WTC11 (cell line): ENCODE results near the gene WDR3. TPM values are rescaled to one million over a fixed set of nuclear protein-coding genes. Genes with fewer than 3 reads are reported as not detected.

Experiments used
- ATAC-seq: fragments of 200-7000 bp; cut with Tn5 transposase; 2 replicates; pipeline ENCODE4 v1.10.0; 2021; ENCODE audit warnings: mild to moderate bottlenecking, moderate library complexity
- CTCF ChIA-PET: fragments of 300-600 bp; sonication (Branson Sonifier 250); formaldehyde crosslinking; loops from one replicate; lab custom pipeline; 2021; ENCODE audit warnings: antibody characterized with exemption; lab: Charles Lee
- POLR2A ChIA-PET: fragments of 350-600 bp; sonication (Branson Sonifier 250); formaldehyde crosslinking; loops from one replicate; lab custom pipeline; 2021; ENCODE audit warnings: antibody characterized with exemption; lab: Charles Lee
- DNase-seq: peaks from one replicate; pipeline ENCODE4 v3.0.0; 2021; ENCODE audit warnings: low spot score
- H3K27ac Mint-ChIP-seq: 2 replicates; pipeline ENCODE4 v1.8.0; 2021; ENCODE audit warnings: mixed read lengths
- H3K27me3 Mint-ChIP-seq: 2 replicates; pipeline ENCODE4 v1.8.0; 2021; ENCODE audit warnings: low read depth, mild to moderate bottlenecking, moderate library complexity, mixed read lengths
- H3K36me3 Mint-ChIP-seq: 2 replicates; pipeline ENCODE4 v1.8.0; 2021; ENCODE audit warnings: mixed read lengths
- H3K4me1 Mint-ChIP-seq: 2 replicates; pipeline ENCODE4 v1.8.0; 2022; ENCODE audit warnings: mixed read lengths
- H3K4me3 Mint-ChIP-seq: 2 replicates; pipeline ENCODE4 v1.8.0; 2021; ENCODE audit warnings: mild to moderate bottlenecking, moderate library complexity, mixed read lengths
- H3K9me3 Mint-ChIP-seq: 2 replicates; pipeline ENCODE4 v1.8.0; 2021; ENCODE audit warnings: mixed read lengths
- CREM ChIP-seq: sonication (generic); formaldehyde crosslinking; IDR thresholded peaks from 2 replicates; pipeline ENCODE4 v1.8.1; 2022; ENCODE audit warnings: mild to moderate bottlenecking, missing genetic modification reagents, moderate library complexity
- E2F1 ChIP-seq: sonication (generic); formaldehyde crosslinking; IDR thresholded peaks from 2 replicates; pipeline ENCODE4 v1.8.0; 2022; ENCODE audit warnings: mild to moderate bottlenecking, missing genetic modification reagents
- ELF4 ChIP-seq: sonication (generic); formaldehyde crosslinking; IDR thresholded peaks from 2 replicates; pipeline ENCODE4 v1.8.1; 2022; ENCODE audit warnings: low read depth, mild to moderate bottlenecking, moderate library complexity, missing genetic modification reagents
- ETV6 ChIP-seq: sonication (generic); formaldehyde crosslinking; IDR thresholded peaks from 2 replicates; pipeline ENCODE4 v1.8.1; 2022; ENCODE audit warnings: mild to moderate bottlenecking, missing genetic modification reagents
- GRHL2 ChIP-seq: fragments of 250-450 bp; sonication (Bioruptor Pico); IDR thresholded peaks from 2 replicates; pipeline ENCODE4 v1.8.0; 2022; ENCODE audit warnings: mild to moderate bottlenecking, moderate library complexity; ENCODE audit not compliant: insufficient replicate concordance, severe bottlenecking
- GTF2I ChIP-seq: fragments of 250-450 bp; sonication (Bioruptor Pico); conservative IDR thresholded peaks from 2 replicates; pipeline ENCODE4 v1.4.0; 2021; ENCODE audit warnings: mild to moderate bottlenecking
- HMGA2 ChIP-seq: fragments of 250-450 bp; sonication (Bioruptor Pico); IDR thresholded peaks from 2 replicates; pipeline ENCODE4 v1.4.0; 2021; ENCODE audit warnings: mild to moderate bottlenecking, moderate library complexity
- HMGXB4 ChIP-seq: sonication (generic); formaldehyde crosslinking; IDR thresholded peaks from 2 replicates; pipeline ENCODE4 v1.8.1; 2023; ENCODE audit warnings: mild to moderate bottlenecking, moderate library complexity, missing genetic modification reagents
- KAT7 ChIP-seq: sonication (generic); formaldehyde crosslinking; IDR thresholded peaks from 2 replicates; pipeline ENCODE4 v1.8.1; 2023; ENCODE audit warnings: missing genetic modification reagents, mild to moderate bottlenecking, borderline replicate concordance
- NR2C2 ChIP-seq: sonication (generic); formaldehyde crosslinking; IDR thresholded peaks from 2 replicates; pipeline ENCODE4 v1.8.0; 2022; ENCODE audit warnings: mild to moderate bottlenecking, missing genetic modification reagents
- SMAD3 ChIP-seq: sonication (generic); formaldehyde crosslinking; IDR thresholded peaks from 2 replicates; pipeline ENCODE4 v1.8.0; 2022; ENCODE audit warnings: missing genetic modification reagents, mild to moderate bottlenecking, borderline replicate concordance
- TCF7 ChIP-seq: sonication (generic); formaldehyde crosslinking; IDR thresholded peaks from 2 replicates; pipeline ENCODE4 v1.8.0; 2022; ENCODE audit warnings: mild to moderate bottlenecking, low read depth, missing genetic modification reagents, moderate library complexity
- TEAD1 ChIP-seq: sonication (generic); formaldehyde crosslinking; IDR thresholded peaks from 2 replicates; pipeline ENCODE4 v1.8.0; 2022; ENCODE audit warnings: mild to moderate bottlenecking, missing genetic modification reagents
- TP53 ChIP-seq: sonication (generic); formaldehyde crosslinking; IDR thresholded peaks from 2 replicates; pipeline ENCODE4 v1.8.1; 2023; ENCODE audit warnings: mild to moderate bottlenecking, missing genetic modification reagents
- ZBTB21 ChIP-seq: sonication (generic); formaldehyde crosslinking; IDR thresholded peaks from 2 replicates; pipeline ENCODE4 v1.8.1; 2023; ENCODE audit warnings: mild to moderate bottlenecking, missing genetic modification reagents, borderline replicate concordance
- ZNF121 ChIP-seq: sonication (generic); formaldehyde crosslinking; IDR thresholded peaks from 2 replicates; pipeline ENCODE4 v1.8.0; 2023; ENCODE audit warnings: missing genetic modification reagents
- ZNF219 ChIP-seq: sonication (generic); formaldehyde crosslinking; IDR thresholded peaks from 2 replicates; pipeline ENCODE4 v1.8.0; 2023; ENCODE audit warnings: missing genetic modification reagents, mild to moderate bottlenecking, borderline replicate concordance
- ZNF232 ChIP-seq: sonication (generic); formaldehyde crosslinking; IDR thresholded peaks from 2 replicates; pipeline ENCODE4 v1.8.0; 2022; ENCODE audit warnings: mild to moderate bottlenecking, missing genetic modification reagents
- total RNA-seq: library from RNA; stranded (reverse); gene quantifications from 3 replicates; pipeline ENCODE4 v1.2.3, GENCODE V29; 2021
- TF ChIP-seq, protein P1 (sequence below): sonication (generic); formaldehyde crosslinking; IDR thresholded peaks from 2 replicates; pipeline ENCODE4 v1.8.0; 2022; ENCODE audit warnings: missing genetic modification reagents
- TF ChIP-seq, protein P2 (sequence below): sonication (generic); formaldehyde crosslinking; IDR thresholded peaks from 2 replicates; pipeline ENCODE4 v1.8.0; 2022; ENCODE audit warnings: mild to moderate bottlenecking, missing genetic modification reagents
- TF ChIP-seq, protein P3 (sequence below): sonication (generic); formaldehyde crosslinking; IDR thresholded peaks from 2 replicates; pipeline ENCODE4 v1.8.1; 2023; ENCODE audit warnings: mild to moderate bottlenecking, missing genetic modification reagents, borderline replicate concordance
- TF ChIP-seq, protein P4 (sequence below): fragments of 250-450 bp; sonication (Bioruptor Pico); IDR thresholded peaks from 2 replicates; pipeline ENCODE4 v2.1.2; 2022; ENCODE audit warnings: mild to moderate bottlenecking, moderate library complexity

Gene WDR3
- total RNA-seq, 1 experiment from 2014 or later = 50.0 TPM

DNA sequence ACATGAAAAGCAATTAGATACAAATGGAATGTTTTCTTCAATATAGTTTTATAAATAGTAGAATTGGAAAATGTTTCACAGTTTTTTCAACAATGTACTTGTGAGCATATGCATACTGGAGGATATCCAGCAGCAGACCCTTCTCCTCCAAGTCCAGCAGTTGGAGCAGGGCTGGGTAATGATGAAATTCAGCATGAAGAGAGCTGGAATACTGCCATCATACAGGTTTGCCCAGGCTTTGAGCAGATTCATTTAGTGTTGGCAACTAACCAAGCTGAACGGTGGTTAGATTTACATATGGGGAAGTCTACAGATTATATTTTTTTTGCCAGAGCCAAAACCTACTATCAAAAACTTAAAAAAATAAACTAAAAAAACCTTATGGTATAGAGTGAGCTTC is 38.3 kb downstream of the WDR3 start:
- ATAC-seq (no peak), DNase-seq (no peak)
- ChIA-PET CTCF (no interaction called here), POLR2A (interaction anchor here (0.6 kb wide), 1 partner anchor 1770 kb away, joined by 4 read pairs; no protein-coding TSS in a partner anchor)
- Mint-ChIP-seq H3K9me3 (no peaks in the 10 kb centered on the region), H3K27me3 (no peaks in the 10 kb centered on the region), H3K36me3 (no peaks in the 10 kb centered on the region), H3K27ac (peak overlapping the region; percentile 69; the same call in 1 of the 2 replicates), H3K4me1 (peaks cover 19% of the 10 kb centered on the region), H3K4me3 (no peak overlapping the region)
- TF ChIP-seq TCF7 (no peak), TP53 (CRISPR knock-in tag) (no peak), ZNF232 (CRISPR knock-in tag) (no peak), SMAD3 (CRISPR knock-in tag) (no peak), HMGA2 (CRISPR knock-in tag) (no peak), ETV6 (CRISPR knock-in tag) (no peak), ZNF219 (CRISPR knock-in tag) (no peak), ZBTB21 (CRISPR knock-in tag) (no peak), GRHL2 (CRISPR knock-in tag) (no peak), CREM (CRISPR knock-in tag) (no peak), E2F1 (CRISPR knock-in tag) (no peak), GTF2I (CRISPR knock-in tag) (no peak), ELF4 (CRISPR knock-in tag) (no peak)
- TF ChIP-seq, protein P1, sequence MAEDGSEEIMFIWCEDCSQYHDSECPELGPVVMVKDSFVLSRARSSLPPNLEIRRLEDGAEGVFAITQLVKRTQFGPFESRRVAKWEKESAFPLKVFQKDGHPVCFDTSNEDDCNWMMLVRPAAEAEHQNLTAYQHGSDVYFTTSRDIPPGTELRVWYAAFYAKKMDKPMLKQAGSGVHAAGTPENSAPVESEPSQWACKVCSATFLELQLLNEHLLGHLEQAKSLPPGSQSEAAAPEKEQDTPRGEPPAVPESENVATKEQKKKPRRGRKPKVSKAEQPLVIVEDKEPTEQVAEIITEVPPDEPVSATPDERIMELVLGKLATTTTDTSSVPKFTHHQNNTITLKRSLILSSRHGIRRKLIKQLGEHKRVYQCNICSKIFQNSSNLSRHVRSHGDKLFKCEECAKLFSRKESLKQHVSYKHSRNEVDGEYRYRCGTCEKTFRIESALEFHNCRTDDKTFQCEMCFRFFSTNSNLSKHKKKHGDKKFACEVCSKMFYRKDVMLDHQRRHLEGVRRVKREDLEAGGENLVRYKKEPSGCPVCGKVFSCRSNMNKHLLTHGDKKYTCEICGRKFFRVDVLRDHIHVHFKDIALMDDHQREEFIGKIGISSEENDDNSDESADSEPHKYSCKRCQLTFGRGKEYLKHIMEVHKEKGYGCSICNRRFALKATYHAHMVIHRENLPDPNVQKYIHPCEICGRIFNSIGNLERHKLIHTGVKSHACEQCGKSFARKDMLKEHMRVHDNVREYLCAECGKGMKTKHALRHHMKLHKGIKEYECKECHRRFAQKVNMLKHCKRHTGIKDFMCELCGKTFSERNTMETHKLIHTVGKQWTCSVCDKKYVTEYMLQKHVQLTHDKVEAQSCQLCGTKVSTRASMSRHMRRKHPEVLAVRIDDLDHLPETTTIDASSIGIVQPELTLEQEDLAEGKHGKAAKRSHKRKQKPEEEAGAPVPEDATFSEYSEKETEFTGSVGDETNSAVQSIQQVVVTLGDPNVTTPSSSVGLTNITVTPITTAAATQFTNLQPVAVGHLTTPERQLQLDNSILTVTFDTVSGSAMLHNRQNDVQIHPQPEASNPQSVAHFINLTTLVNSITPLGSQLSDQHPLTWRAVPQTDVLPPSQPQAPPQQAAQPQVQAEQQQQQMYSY (CRISPR knock-in tag) = no peak
- TF ChIP-seq, protein P2, sequence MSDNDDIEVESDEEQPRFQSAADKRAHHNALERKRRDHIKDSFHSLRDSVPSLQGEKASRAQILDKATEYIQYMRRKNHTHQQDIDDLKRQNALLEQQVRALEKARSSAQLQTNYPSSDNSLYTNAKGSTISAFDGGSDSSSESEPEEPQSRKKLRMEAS (CRISPR knock-in tag) = no peak
- TF ChIP-seq, protein P3, sequence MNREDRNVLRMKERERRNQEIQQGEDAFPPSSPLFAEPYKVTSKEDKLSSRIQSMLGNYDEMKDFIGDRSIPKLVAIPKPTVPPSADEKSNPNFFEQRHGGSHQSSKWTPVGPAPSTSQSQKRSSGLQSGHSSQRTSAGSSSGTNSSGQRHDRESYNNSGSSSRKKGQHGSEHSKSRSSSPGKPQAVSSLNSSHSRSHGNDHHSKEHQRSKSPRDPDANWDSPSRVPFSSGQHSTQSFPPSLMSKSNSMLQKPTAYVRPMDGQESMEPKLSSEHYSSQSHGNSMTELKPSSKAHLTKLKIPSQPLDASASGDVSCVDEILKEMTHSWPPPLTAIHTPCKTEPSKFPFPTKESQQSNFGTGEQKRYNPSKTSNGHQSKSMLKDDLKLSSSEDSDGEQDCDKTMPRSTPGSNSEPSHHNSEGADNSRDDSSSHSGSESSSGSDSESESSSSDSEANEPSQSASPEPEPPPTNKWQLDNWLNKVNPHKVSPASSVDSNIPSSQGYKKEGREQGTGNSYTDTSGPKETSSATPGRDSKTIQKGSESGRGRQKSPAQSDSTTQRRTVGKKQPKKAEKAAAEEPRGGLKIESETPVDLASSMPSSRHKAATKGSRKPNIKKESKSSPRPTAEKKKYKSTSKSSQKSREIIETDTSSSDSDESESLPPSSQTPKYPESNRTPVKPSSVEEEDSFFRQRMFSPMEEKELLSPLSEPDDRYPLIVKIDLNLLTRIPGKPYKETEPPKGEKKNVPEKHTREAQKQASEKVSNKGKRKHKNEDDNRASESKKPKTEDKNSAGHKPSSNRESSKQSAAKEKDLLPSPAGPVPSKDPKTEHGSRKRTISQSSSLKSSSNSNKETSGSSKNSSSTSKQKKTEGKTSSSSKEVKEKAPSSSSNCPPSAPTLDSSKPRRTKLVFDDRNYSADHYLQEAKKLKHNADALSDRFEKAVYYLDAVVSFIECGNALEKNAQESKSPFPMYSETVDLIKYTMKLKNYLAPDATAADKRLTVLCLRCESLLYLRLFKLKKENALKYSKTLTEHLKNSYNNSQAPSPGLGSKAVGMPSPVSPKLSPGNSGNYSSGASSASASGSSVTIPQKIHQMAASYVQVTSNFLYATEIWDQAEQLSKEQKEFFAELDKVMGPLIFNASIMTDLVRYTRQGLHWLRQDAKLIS (CRISPR knock-in tag) = no peak

DNA sequence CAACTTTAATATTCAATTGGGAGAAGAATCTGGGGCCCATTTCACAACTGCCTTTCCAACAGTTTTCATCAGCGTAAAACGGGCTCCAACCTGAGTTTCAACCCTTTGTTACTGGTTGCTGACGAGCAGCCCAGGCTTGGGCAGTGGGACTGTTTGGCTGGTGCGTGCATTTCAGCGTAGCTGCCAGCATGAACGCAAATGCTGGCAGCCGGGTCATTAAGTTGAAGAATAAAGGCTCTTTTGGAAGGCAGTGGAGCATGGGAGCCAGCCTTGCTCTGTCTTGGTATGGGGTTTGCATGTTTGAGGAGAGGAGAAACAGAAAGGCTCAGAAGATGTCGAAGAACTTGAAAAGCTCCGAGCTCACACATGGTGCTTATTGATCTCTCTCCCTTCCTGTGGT is 40.7 kb downstream of the WDR3 start:
- CTCF ChIA-PET = no interaction called here
- H3K27ac Mint-ChIP-seq = no peak overlapping the region
- POLR2A ChIA-PET = no interaction called here
- ATAC-seq = no peak; the same call in 1 of the 2 replicates
- no peak for DNase-seq
- no peak overlapping the region for H3K4me3 Mint-ChIP-seq
- peaks cover 19% of the 10 kb centered on the region for H3K4me1 Mint-ChIP-seq
- no peaks in the 10 kb centered on the region for H3K9me3 Mint-ChIP-seq
- no peaks in the 10 kb centered on the region for H3K27me3 Mint-ChIP-seq
- no peaks in the 10 kb centered on the region for H3K36me3 Mint-ChIP-seq
- no peak for TF ChIP-seq ZNF121 (CRISPR knock-in tag)
- no peak for TF ChIP-seq HMGXB4
- TF ChIP-seq ZNF232 (CRISPR knock-in tag) = no peak
- no peak for TF ChIP-seq NR2C2 (CRISPR knock-in tag)
- TF ChIP-seq TEAD1 (CRISPR knock-in tag) = no peak
- no peak for TF ChIP-seq KAT7 (CRISPR knock-in tag)
- TF ChIP-seq, protein P4, sequence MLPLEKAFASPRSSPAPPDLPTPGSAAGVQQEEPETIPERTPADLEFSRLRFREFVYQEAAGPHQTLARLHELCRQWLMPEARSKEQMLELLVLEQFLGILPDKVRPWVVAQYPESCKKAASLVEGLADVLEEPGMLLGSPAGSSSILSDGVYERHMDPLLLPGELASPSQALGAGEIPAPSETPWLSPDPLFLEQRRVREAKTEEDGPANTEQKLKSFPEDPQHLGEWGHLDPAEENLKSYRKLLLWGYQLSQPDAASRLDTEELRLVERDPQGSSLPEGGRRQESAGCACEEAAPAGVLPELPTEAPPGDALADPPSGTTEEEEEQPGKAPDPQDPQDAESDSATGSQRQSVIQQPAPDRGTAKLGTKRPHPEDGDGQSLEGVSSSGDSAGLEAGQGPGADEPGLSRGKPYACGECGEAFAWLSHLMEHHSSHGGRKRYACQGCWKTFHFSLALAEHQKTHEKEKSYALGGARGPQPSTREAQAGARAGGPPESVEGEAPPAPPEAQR = no peak
